Measurements from ENCODE around the gene WDR76.

GRCh38 chr15:43898891-43899290, 72.1 kb downstream of the WDR76 start:
- TF ChIP-seq CTCF (conservative IDR thresholded peaks at IDR 0.05; ENCODE audit: low read length), result no peak
- no peak for TF ChIP-seq EZH2phosphoT487 (IDR thresholded peaks at IDR 0.05; ENCODE audit: borderline replicate concordance)
